Measurements from ENCODE around the gene PTPRO. TPM values are rescaled to one million over a fixed set of nuclear protein-coding genes. Genes with fewer than 3 reads are reported as not detected.

Gene PTPRO
- total RNA-seq, 1 experiment from 2014 or later = 2.8 TPM

GRCh38 chr12:15443611-15444010 is 121.3 kb downstream of the PTPRO start:
- BruUV-seq (replicated peaks) = no TSS peak
- no peaks in the 10 kb centered on the region for H3K4me1 ChIP-seq (ENCODE audit: insufficient read depth, low read length, poor library complexity, severe bottlenecking)
- TF ChIP-seq CTCF (conservative IDR thresholded peaks at IDR 0.05; ENCODE audit: low read depth, low read length) (no peak), EZH2 (IDR thresholded peaks at IDR 0.05; ENCODE audit: borderline replicate concordance, low read depth, low read length, poor library complexity, severe bottlenecking) (no peak)
- no peak for DNase-seq (ENCODE audit: low spot score)
- peaks cover 4% of the 10 kb centered on the region for H3K27me3 ChIP-seq (replicated peaks; ENCODE audit: insufficient read depth, low read depth, low read length, poor library complexity)
- no peak overlapping the region for H3K4me3 ChIP-seq (ENCODE audit: low read depth, low read length, poor library complexity, severe bottlenecking)
- CTCF ChIA-PET = no interaction called here
- intact Hi-C loops (cut with micrococcal nuclease; ENCODE audit: unreplicated experiment) = no loop called here
- H3K36me3 ChIP-seq (ENCODE audit: insufficient read depth, low read length, poor library complexity, severe bottlenecking) = no peaks in the 10 kb centered on the region
- POLR2A ChIA-PET (ENCODE audit: low non-redundant PET) = no interaction called here
- H3K27ac ChIP-seq (ENCODE audit: low read depth, low read length, poor library complexity, severe bottlenecking) = no peak overlapping the region
- no peaks in the 10 kb centered on the region for H3K9me3 ChIP-seq (ENCODE audit: low read depth, low read length, poor library complexity, severe bottlenecking)

GRCh38 chr12:15444523-15444922 is 122.2 kb downstream of the PTPRO start:
- ChIA-PET CTCF (no interaction called here), POLR2A (ENCODE audit: low non-redundant PET) (no interaction called here)
- Histone ChIP-seq H3K27me3 (replicated peaks; ENCODE audit: insufficient read depth, low read depth, low read length, poor library complexity) (peaks cover 4% of the 10 kb centered on the region), H3K36me3 (ENCODE audit: insufficient read depth, low read length, poor library complexity, severe bottlenecking) (no peaks in the 10 kb centered on the region), H3K9me3 (ENCODE audit: low read depth, low read length, poor library complexity, severe bottlenecking) (no peaks in the 10 kb centered on the region), H3K4me1 (ENCODE audit: insufficient read depth, low read length, poor library complexity, severe bottlenecking) (no peaks in the 10 kb centered on the region), H3K4me3 (ENCODE audit: low read depth, low read length, poor library complexity, severe bottlenecking) (no peak overlapping the region), H3K27ac (ENCODE audit: low read depth, low read length, poor library complexity, severe bottlenecking) (no peak overlapping the region)
- TF ChIP-seq CTCF (conservative IDR thresholded peaks at IDR 0.05; ENCODE audit: low read depth, low read length) (no peak), EZH2 (IDR thresholded peaks at IDR 0.05; ENCODE audit: borderline replicate concordance, low read depth, low read length, poor library complexity, severe bottlenecking) (no peak)
- BruUV-seq (replicated peaks) = no TSS peak
- intact Hi-C loops (cut with micrococcal nuclease; ENCODE audit: unreplicated experiment) = no loop called here
- DNase-seq (ENCODE audit: low spot score) = no peak

DNA sequence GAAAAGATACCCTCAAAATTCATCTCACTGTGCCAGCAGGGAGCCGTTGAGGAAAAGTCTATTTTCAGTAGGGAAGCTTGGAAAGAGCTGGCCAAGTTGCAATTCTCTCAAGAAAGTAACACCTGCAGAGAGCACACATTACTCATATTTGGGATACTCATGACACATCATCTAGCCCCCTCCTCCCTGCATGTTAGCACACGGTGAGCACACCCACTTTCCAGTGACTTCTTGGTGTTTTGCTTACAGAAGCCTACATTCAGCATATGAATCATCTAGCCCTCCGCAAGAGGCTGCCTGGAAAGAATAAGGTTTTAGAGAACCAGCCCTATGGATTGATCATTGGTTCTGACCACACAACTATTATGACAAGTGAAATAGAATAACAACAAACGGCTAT is 124.5 kb downstream of the PTPRO start:
- H3K4me3 ChIP-seq (ENCODE audit: low read depth, low read length, poor library complexity, severe bottlenecking) = no peak overlapping the region
- TF ChIP-seq EZH2 (IDR thresholded peaks at IDR 0.05; ENCODE audit: borderline replicate concordance, low read depth, low read length, poor library complexity, severe bottlenecking) (no peak), CTCF (conservative IDR thresholded peaks at IDR 0.05; ENCODE audit: low read depth, low read length) (no peak)
- no peak overlapping the region for H3K27ac ChIP-seq (ENCODE audit: low read depth, low read length, poor library complexity, severe bottlenecking)
- H3K4me1 ChIP-seq (ENCODE audit: insufficient read depth, low read length, poor library complexity, severe bottlenecking) = no peaks in the 10 kb centered on the region
- DNase-seq (ENCODE audit: low spot score) = no peak
- intact Hi-C loops (cut with micrococcal nuclease; ENCODE audit: unreplicated experiment) = no loop called here
- no peaks in the 10 kb centered on the region for H3K9me3 ChIP-seq (ENCODE audit: low read depth, low read length, poor library complexity, severe bottlenecking)
- POLR2A ChIA-PET (ENCODE audit: low non-redundant PET) = no interaction called here
- no TSS peak for BruUV-seq (replicated peaks)
- H3K36me3 ChIP-seq (ENCODE audit: insufficient read depth, low read length, poor library complexity, severe bottlenecking) = no peaks in the 10 kb centered on the region
- CTCF ChIA-PET = no interaction called here
- H3K27me3 ChIP-seq (replicated peaks; ENCODE audit: insufficient read depth, low read depth, low read length, poor library complexity) = peaks cover 4% of the 10 kb centered on the region

Measured in A673 (cell line).